ENCODE data around the gene FGG. TPM values are rescaled to one million over a fixed set of nuclear protein-coding genes. Genes with fewer than 3 reads are reported as not detected.
"Not testable (repeated sequence)": the region's sequence is repeated elsewhere in the genome, so short reads cannot be mapped to it uniquely, and the experiment has no call there.

Gene FGG
- total RNA-seq, 1 donor from 2014 or later: not detected

DNA sequence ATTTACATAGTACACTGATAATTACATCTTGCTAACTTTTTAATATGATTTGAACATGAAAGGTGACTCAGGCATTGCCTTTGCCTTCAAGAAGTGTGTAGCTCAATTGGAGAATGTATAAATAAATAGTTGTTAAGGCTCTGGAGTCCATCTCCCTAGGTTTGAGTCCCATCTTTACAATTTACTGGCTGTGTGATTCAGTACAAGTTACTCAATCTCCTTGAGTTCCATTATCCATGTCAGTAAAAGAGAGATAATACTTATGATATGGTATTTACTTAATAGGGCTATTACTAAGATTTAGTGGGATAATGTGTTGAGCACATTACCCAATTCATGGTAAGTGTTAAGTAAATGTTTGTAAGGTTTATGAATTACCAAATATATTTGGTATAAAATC is 1.9 kb upstream of the FGG start:
- intact Hi-C loops (cut with micrococcal nuclease): no loop called here

DNA sequence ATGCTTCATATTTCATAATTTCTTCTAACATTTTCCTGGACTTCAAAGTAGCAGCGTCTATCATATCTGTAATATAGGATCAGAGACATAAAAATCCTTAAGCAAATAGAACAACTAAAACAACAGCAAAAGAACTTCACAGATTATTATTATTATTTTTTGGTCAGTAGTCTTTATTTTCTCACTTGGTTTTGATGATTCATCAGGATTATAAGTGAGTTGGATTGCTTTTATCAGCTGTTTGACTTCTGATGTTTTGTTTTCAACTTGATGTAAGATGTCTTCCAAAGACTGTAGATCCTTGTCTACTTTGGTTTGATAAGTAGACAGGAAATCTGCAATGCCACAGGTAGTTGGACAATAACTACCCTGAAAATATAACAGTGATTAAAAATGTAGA is 623 bp downstream of the FGG start:
- intact Hi-C loops (cut with micrococcal nuclease): no loop called here

DNA sequence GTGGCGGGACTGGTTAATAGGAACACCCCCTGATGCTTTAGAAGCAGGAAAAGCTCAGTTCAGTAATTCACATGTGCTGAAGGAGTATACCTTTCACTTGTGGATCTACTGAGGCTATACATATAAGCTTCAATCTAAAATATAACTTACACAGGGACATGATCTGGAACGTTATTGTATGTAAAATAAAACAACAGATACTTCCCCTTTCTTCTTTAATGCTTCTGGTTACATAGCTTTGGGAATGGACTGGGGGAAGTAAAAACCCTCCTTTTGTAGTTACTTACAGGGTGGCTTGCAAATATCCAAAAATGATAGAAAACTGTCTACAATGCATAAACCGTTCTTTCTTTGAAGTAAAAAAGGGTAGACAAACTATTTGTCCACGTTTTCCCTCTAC is 1.9 kb downstream of the FGG start:
- intact Hi-C loops (cut with micrococcal nuclease): no loop called here

DNA sequence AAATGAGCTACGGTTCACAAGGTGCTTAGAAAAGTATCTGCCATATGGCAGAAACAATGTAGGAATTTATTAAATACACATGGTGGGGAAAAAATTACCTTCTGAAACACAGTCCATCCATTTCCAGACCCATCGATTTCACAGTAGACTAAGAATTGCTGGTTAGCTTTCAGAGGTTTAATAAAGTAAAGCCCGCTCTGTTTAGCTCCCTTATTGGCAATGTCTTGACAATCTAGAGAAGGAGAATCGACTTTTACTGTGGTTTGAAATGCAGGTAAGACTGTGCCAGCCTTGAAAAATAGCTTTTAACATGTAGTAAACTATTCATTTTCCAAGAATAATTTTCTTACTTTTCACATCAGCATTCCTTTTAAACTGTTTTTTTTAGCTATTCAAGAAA is 2.9 kb downstream of the FGG start:
- intact Hi-C loops (cut with micrococcal nuclease): no loop called here

DNA sequence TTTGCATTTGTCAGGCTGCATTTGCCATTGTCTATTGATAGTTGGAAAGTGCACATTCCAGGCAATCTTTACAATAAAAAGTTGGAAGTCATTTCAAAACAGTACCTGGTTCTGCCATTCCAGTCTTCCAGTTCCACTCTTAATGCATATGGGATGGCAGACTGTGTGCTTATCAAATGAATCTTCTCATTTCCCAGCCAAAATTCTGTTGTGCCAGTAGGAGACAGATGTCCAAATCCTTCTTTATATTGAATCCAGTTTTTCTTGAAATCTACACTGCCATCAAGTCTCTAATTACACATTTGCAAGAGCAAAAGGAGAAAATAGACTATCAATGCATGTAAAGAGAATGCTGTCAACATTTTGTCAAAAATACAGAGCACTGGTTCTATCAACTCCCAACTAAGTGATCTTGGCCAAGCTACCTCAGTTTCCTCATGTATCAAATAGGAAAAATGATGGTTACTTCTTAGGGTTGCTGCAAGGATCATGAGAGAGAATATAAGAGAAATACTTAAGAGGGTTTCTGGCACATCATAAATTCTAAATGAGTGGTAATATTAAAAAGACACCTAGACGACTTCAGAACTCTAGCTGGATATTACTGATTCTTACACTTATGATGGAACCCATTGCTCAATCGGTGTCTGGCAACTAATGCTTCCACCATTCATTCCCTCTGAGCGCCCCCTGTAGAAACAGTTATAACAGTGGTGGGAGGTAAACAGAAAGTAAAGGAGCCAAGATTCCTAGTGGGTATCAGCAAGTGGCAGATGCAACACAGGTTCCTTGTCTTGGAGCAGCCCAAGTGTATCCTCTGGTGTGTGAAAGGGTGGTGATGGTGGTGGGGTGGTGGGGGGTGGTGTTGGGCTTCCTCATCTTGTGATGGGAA is 3.8 kb downstream of the FGG start:
- intact Hi-C loops (cut with micrococcal nuclease): no loop called here

DNA sequence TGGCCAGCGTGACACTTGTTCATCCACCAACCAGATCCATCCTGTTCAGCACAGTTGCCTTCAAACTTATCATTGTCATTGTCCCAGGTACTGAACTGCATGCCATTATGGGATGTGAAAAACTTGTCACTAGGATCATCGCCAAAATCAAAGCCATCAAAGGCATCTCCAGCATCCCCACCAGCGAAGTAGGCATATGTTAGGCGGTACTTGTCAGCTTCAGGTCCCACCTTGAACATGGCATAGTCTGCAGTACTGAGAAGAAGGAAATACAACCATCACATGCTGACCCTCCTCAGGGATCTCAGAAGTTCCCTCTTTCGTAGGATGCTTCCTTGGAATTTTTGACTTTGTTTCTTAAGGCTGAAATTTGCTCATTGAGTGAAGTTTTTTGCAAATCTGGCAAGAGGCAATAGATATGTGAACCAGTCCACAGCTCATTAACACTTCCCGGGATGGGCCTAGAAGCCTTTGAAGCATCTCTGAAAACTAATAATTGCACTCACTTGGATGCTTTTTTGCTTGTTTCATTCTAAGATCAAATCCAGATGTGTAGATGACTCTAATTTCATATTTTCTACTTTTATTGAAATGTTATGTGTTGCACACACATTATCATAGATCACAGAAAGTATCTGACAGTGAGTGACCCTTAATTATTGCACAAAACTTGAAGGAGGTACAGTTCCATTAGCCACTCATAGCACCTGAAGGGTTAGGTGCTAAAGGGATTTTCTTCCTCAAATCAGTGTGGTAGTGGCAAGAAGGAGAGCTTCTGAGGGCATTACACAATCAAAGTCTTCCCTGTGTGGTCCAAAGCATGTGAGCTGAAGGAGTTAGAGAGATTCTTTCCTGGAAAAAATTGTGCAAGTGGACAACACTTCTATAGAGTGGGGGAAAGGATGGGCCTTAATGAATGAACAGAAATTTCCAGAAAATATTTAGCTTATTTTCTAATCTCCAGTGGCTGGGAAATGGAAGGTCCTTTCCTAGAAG is 5.4 kb downstream of the FGG start:
- intact Hi-C loops (cut with micrococcal nuclease): no loop called here

DNA sequence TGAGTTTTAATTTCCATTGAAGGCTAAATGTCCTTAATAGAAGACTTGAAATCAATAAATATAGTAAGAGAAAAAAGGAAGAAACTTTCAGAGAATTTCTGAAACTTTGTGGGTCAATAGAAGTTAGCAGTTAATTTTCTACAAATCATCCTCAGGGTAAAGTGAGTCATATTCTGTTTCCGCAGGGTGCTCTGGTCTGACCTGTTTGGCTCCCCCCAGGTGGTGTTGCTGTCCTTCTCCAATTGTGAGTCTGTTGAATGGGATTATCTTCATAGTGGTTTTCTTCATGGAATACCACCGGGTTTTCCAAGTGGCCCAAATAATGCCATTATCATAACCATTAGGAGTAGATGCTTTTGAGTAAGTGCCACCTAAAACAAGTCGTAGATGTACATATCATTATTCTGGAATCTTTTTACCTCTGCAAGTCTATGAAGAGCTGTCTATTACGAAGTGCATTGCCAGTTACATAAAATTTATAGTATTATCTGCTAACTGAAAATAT is 7.7 kb downstream of the FGG start:
- intact Hi-C loops (cut with micrococcal nuclease): no loop called here

DNA sequence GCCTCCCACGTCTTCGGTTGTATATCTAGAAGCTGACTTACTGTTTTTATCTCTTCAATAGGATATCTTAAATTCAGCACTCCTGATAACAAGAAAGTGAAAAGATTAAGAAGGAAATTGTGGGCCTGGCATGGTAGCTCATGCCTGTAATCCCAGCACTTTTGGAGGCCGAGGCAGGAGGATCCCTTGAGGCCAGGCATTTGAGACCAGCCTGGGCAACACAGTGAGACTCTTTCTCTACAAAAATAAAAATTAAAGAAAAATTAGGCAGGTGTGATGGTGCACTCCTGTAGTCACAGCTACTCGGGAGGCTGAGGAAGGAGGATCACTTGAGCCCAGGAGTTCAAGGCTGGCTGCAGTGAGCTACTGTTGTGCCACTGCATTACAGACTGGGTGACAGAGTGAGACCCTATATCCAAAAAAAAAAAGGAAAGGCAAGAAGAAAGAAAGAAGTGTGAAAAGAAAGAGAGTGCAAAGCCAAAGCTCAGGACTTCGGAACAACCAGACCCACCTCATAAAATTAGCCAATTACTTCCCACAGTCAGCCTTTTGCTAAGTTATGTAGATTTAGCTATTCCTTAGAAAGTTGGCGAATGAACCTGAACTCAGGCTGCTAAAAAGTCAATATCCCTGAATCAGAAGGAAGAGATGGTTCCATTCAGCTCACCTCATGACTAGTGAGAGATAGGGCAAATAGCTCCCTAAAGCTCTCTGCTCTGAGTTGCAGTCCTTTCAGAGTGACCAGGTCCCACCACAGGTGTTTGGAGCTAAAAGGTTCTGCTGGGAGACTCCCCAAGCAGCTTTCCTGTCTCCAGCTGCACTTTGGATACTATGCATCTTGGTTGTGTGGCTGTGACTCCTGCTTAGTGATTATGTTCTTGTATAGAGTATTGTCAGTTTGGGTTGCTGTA is 9.2 kb downstream of the FGG start:
- intact Hi-C loops (cut with micrococcal nuclease): no loop called here

DNA sequence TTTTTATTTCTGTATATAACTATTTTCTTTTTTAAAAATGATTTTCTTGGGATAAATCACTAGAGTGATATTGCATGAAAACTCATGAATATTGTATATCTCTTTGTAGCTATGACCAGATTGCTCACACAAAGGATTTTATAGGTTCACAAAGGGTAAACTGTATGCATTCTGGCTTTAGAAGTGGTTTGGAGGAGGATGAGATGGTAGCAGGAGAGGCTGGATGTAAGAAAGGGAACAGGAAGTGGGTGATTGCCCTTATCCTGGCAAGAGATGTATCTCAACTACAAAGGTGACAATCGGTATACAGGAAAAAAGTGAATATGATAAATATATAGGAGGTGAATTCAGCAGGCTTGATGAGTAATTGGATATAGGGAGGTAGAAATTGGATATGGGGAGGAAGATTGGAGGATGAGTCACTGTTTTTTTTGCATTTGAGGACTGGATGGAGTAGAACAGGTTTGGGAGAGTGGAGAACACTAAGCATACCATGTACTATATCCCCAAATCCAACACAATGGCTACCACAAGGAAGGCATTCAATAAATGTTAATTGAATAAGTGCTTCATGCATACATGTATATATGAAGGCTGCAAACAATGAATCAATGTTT is 9.9 kb downstream of the FGG start:
- intact Hi-C loops (cut with micrococcal nuclease): no loop called here

DNA sequence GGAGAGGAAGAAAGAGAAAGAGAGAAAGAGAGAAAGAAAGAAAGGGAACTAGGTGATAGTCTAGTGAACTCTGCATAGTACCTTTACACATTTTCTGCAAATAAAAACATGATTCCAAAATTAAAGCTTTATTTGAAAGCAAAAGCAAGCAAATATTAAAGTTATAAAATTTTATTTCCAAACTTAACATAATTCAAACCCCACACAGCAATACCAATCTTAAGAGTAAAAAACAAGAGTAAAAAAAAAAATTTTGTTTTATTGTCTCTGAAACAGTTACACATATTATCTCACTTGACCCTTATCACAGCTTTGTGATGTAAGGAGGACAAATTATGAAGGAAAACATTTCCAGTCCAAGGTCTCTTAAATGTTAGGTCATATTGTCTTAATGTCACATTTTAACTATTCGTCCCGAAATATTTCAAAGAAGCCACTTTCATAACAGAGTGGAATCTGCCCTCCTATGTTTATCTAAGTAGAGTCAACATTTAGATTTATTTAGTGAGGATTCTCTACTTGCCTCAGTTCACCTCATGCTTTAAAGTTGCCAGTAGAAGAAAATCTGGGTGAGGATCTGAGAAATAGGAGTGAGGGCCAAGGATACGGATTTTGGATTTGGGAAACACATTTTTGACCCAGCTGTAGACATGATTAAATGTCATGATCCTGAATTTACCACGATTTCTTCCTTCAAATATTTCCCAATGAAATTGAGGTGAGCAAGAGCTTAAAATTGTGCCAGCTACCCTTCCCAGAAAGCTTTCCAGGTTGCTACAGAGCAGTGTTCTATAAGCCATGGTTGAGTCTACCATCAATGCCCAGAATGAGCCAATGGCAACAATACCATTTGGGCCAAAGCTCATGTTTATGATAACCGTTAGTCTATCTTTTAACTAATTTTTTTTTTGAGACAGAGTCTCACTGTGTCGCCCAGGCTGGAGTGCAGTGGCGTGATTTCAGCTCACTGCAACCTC is 14.4 kb downstream of the FGG start:
- intact Hi-C loops (cut with micrococcal nuclease): no loop called here

DNA sequence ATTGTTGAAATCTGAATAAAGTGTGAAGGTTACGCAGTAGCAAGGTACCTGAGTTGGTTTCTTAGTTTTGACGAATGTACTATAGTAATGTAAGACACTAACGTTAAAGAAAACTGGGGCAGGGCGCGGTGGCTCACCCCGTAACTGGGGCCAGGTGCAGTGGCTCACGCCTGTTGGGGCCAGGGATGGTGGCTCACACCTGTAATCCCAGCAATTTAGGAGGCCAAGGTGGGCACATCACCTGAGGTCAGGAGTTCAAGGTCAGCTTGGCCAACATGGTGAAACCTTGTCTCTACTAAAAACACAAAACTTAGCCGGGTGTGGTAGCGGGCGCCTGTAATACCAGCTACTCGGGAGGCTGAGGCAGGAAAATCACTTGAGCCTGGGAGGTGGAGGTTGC is 15.2 kb downstream of the FGG start:
- intact Hi-C loops (cut with micrococcal nuclease): not testable (repeated sequence)

DNA sequence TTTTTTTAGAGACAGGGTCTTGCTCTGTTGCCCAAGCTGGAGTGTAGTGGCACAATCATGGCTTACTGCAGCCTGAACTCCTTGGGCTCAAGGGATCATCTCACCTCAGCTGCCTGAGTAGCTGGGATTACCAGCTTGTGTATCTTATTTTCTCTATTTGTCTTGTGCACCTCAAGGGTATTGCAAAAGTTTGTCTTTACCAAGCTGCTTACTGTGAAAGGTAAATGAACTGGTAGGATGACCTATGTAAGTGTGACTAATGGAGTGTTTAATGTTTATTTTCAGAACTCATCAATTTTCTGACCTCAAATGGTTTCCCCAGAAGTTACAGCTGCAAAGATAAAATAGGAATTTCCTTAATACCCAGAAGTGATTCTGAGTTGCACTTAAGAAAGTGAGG is 16.6 kb downstream of the FGG start:
- intact Hi-C loops (cut with micrococcal nuclease): no loop called here

DNA sequence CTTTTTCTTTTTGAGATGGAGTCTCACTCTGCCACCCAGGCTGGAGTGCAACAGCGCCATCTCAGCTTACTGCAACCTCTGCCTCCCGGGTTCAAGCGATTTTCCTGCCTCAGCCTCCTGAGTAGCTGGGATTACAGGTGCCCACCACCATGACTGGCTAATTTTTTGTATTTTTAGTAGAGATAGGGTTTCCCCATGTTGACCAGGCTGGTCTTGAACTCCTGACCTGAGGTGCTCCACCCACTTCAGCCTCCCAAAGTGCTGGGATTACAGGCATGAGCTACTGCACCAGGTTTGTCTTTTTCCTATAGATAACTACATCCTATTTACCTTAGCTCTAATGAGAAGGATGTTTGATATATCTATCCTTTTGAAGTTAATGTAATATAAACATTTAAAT is 18.1 kb downstream of the FGG start:
- intact Hi-C loops (cut with micrococcal nuclease): not testable (repeated sequence)

DNA sequence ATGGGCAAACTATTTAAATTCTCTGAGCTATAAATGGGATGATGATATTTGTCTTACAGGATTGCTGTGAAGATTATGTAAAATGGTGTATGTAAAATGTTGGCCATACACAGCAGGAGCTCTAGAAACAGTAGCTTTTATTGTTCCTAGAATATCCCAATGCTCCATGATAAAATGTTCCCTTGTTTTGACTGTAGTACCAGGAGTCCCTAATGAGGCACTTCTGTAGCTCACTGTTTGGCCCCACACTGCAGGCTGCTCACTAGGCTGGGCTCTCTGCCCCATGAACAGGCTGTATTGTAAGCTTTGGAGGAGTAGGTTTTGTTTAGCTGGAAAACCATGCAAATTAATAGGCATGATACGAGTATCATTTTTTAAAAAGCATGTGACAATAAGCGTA is 18.6 kb downstream of the FGG start:
- intact Hi-C loops (cut with micrococcal nuclease): no loop called here

DNA sequence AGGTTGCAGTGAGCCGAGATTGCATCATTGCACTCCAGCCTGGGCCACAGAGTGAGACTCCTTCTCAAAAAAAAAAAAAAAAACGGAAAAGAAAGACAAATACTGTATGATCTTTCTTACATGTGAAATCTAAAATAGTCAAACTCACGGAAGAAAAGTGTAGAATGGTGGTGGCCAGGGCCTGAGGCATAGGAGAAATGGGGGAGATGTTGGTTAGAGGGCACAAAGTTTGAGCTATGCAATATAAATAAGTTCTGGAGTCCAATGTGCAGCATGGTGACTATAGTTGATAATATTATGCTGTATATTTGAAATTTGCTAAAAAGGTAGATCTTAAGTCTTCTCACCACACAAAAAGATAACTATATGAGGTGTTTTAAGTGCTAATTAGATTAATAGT is 20.6 kb downstream of the FGG start:
- intact Hi-C loops (cut with micrococcal nuclease): no loop called here

DNA sequence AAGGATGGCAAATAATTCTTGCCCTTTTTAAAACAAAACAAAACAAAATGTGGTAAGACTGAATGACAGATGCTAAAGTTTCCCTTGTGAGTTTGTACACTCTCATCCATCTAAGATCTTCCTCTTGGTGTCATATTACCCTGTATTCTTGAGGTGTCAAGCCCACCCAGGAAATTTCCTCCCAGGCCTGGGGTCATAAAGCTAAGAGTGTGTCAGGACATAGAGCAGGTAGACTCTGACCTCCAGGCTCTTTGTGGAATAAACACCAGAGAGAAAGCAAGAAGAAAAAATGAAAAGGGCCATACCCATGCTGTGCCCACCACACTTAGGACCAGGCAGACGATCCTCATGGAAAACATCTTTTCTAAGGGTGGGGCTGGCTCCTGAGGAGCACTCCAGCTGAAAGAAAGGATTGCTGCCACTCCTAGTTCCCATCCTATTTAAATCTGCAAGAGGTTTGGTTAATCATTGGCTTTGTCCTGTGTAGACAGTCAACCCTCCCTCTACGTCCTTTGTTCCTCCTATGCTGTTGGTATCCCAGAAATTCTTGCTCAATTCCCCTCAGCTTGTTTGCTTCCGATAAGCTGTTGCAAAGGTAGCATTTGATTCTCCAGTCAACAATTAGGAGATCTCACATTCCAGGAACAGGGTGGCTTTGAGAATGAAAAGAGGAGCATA is 22.0 kb downstream of the FGG start, which contains the start of gene FGA:
Gene FGA, minus strand, starts transcription at position 414 of the 678 bp plus-strand sequence. Its CDS starts 55 bp downstream, at position 359.
- intact Hi-C loops (cut with micrococcal nuclease): no loop called here

DNA sequence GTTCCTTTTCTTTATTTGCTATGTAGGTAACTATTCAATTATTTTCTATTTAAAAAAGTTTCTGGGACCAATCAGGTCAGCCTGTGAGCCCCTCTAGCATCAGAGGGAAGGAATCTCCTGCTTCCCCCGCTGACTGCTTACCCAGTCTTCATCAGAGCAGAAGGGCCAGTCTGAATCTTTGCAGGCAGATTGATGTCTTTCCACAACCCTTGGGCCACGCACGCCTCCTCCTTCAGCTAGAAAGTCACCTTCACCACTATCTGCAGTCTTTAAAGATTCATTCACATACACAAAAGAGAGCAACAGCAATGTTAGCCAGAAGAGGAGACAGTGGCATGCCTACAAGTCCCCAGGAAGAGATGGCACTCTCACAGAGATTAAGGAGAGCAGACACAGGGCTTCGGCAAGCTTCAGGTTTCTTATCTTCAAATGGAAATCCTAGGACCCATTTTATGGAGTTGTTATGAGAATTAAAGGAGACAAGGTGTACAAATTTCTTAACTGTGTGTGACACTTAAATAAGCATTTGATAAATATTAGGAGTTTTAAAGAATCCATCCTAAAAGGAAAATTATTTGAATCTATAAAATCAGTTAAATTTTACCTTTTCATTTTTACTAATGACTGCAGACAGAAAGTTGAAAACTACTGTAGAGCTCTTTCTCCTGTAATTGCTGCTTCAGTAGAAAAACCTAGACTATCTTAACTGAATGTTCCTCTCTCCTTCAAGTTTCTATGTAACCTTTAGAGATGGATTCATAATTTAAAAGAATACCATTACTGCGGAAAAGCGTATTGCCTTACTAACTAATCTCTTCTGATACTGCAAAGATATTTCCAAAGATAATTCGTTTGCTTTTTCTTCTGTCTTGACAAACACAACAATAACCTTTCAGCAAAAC is 22.9 kb downstream of the FGG start:
- intact Hi-C loops (cut with micrococcal nuclease): no loop called here

DNA sequence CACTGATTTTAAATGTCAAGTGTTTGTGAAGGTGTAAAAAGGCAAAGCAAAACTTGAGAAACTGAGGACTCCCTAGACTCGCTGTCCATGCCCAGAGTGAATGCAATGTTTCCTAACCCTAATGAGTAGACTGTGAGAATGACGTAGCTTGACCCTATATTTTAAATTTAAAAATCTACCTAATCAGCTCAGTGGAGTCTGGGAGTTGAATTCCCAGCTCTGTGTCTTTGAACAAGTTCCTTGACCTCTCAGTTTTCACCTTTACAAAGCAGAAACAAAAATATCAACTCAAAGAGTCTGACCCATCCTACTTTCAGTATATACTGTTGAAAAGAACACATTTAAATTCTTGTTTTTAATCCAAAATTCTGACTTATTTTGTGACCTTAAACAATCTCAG is 24.3 kb downstream of the FGG start:
- intact Hi-C loops (cut with micrococcal nuclease): no loop called here
